ENCODE data around the gene ZSWIM1.

The ZSWIM1 gene

DNA sequence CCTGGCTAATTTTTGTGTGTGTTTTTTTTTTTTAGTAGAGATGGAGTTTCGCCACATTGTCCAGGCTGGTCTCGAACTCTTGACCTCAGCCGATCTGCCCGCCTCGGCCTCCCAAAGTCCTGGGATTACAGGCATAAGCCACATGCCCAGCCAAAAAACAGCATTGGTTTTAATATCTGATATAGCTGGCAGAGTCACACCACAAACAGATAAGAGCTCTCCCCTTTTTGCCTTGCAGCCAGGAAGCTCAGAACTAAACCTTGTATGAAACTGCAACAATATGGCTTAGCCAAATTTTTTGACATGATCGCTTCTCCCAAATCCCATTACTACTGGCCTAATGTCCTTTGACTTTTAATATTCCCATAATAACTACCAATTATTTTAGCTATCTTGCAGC, 28.7 kb upstream of the ZSWIM1 start:
- TF ChIP-seq POLR2AphosphoS5 (IDR thresholded peaks at IDR 0.05; ENCODE audit: low read depth, low read length), result no peak
- no peak for TF ChIP-seq FOXP2 (optimal IDR thresholded peaks at IDR 0.05; ENCODE audit: borderline replicate concordance, extremely low read depth, extremely low read length, insufficient read depth)
- TF ChIP-seq, protein P1, sequence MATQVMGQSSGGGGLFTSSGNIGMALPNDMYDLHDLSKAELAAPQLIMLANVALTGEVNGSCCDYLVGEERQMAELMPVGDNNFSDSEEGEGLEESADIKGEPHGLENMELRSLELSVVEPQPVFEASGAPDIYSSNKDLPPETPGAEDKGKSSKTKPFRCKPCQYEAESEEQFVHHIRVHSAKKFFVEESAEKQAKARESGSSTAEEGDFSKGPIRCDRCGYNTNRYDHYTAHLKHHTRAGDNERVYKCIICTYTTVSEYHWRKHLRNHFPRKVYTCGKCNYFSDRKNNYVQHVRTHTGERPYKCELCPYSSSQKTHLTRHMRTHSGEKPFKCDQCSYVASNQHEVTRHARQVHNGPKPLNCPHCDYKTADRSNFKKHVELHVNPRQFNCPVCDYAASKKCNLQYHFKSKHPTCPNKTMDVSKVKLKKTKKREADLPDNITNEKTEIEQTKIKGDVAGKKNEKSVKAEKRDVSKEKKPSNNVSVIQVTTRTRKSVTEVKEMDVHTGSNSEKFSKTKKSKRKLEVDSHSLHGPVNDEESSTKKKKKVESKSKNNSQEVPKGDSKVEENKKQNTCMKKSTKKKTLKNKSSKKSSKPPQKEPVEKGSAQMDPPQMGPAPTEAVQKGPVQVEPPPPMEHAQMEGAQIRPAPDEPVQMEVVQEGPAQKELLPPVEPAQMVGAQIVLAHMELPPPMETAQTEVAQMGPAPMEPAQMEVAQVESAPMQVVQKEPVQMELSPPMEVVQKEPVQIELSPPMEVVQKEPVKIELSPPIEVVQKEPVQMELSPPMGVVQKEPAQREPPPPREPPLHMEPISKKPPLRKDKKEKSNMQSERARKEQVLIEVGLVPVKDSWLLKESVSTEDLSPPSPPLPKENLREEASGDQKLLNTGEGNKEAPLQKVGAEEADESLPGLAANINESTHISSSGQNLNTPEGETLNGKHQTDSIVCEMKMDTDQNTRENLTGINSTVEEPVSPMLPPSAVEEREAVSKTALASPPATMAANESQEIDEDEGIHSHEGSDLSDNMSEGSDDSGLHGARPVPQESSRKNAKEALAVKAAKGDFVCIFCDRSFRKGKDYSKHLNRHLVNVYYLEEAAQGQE (IDR thresholded peaks at IDR 0.05; ENCODE audit: insufficient read depth in 1 of 2, low read depth in 2 of 2, low read length in 2 of 2), result no peak
- TF ChIP-seq SIN3A (IDR thresholded peaks at IDR 0.05; ENCODE audit: borderline replicate concordance, insufficient read depth, low read length), result no peak
- TF ChIP-seq TAF1 (IDR thresholded peaks at IDR 0.05; ENCODE audit: borderline replicate concordance, insufficient read depth, low read length), result no peak

DNA sequence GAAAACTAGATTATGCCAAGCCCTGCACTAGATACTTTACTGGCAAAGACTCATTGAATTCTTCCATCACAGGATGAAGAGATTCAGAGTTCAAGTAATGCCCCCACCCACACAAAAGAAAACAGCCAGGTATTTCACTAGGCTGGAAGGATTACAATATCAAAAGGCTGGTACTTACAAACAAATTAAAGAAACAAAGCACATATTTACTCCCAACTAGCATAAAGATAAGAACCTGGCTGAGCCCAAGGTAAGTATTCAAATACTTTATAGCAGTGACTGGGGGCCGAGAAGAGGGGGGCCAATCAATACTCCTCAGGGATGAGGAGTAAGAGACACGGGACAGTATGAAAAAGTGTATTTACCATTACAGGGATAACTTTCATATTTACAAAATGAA, 27.5 kb upstream of the ZSWIM1 start:
- TF ChIP-seq POLR2AphosphoS5 (IDR thresholded peaks at IDR 0.05; ENCODE audit: low read depth, low read length), result no peak
- TF ChIP-seq TAF1 (IDR thresholded peaks at IDR 0.05; ENCODE audit: borderline replicate concordance, insufficient read depth, low read length), result no peak
- TF ChIP-seq, protein P1 (IDR thresholded peaks at IDR 0.05; ENCODE audit: insufficient read depth in 1 of 2, low read depth in 2 of 2, low read length in 2 of 2), result no peak
- no peak for TF ChIP-seq SIN3A (IDR thresholded peaks at IDR 0.05; ENCODE audit: borderline replicate concordance, insufficient read depth, low read length)
- TF ChIP-seq FOXP2 (optimal IDR thresholded peaks at IDR 0.05; ENCODE audit: borderline replicate concordance, extremely low read depth, extremely low read length, insufficient read depth), result no peak

DNA sequence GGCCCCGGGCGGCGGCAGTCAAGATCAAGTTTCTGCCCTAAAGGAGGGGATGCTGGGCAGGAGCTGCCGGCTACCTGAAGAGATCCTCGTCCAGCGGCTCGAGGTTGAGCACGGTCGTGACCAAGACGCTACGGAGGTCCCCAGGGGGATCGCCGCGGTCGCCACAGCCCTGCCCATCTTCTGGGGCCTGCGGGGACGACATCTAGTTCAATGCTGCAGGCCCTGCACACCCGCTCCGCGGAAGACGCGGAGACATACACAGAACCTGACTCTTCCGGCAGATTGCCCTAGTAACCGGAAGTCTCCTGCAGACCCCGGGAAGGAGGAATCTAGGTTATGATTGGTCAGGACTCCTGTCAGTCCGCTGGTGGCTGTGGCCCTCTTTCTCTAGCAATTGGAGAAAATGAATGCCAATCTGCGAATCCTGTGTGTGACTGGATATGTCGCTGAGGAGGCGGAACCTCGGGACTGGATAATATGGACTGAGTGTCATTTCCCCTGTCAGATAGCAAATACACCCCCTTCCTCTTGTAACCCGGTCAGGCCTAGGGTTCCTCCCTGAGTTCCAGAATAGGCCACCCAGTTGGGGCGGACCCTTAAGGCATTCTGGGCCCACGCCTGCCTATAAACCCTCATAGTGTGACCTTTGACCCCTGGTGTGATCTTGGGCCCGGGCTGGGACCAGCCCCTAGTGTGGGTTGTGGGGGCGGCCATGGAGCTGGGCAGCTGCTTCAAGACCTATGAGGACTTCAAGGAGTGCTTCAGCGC, 23.7 kb upstream of the ZSWIM1 start, which contains the start of the genes ACOT8 and ZSWIM3:
Gene ACOT8, minus strand, starts transcription at position 279 of the 768 bp plus-strand sequence. Its CDS starts 77 bp downstream, at position 202.
Gene ZSWIM3, plus strand, starts transcription at position 501 of the 768 bp plus-strand sequence. Its CDS starts 212 bp downstream, at position 713.
- TF ChIP-seq TAF1 (IDR thresholded peaks at IDR 0.05; ENCODE audit: borderline replicate concordance, insufficient read depth, low read length) (peak; percentile 97), FOXP2 (optimal IDR thresholded peaks at IDR 0.05; ENCODE audit: borderline replicate concordance, extremely low read depth, extremely low read length, insufficient read depth) (no peak), POLR2AphosphoS5 (IDR thresholded peaks at IDR 0.05; ENCODE audit: low read depth, low read length) (peak; percentile 91), SIN3A (IDR thresholded peaks at IDR 0.05; ENCODE audit: borderline replicate concordance, insufficient read depth, low read length) (peak; percentile 96; the same call in 1 of the 2 replicates)
- TF ChIP-seq, protein P1 (IDR thresholded peaks at IDR 0.05; ENCODE audit: insufficient read depth in 1 of 2, low read depth in 2 of 2, low read length in 2 of 2), result 0 out of 4 replicates have a peak, but pooled peaks of 1 of the 2 experiments have one; percentile 35

DNA sequence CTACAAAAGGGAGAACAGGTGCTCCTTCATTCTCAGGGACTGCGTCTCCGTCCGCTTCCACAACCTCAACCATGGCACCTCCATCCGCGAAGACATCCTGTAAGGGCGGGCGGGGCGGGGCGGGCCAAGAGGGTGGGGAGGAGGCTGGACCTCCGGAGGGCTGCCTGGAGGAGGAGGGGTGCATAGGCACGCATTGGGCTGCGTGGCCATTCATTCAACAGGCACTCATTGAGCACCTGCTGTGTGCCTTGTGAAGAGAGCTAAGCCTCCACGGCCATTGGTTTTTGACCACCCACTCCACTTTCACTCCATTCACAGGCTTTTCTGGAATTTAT, 23.2 kb upstream of the ZSWIM1 start:
- TF ChIP-seq, protein P1 (IDR thresholded peaks at IDR 0.05; ENCODE audit: insufficient read depth in 1 of 2, low read depth in 2 of 2, low read length in 2 of 2), result no peak
- TF ChIP-seq TAF1 (IDR thresholded peaks at IDR 0.05; ENCODE audit: borderline replicate concordance, insufficient read depth, low read length), result no peak
- no peak for TF ChIP-seq POLR2AphosphoS5 (IDR thresholded peaks at IDR 0.05; ENCODE audit: low read depth, low read length)
- TF ChIP-seq SIN3A (IDR thresholded peaks at IDR 0.05; ENCODE audit: borderline replicate concordance, insufficient read depth, low read length), result no peak
- no peak for TF ChIP-seq FOXP2 (optimal IDR thresholded peaks at IDR 0.05; ENCODE audit: borderline replicate concordance, extremely low read depth, extremely low read length, insufficient read depth)
